ENCODE measurements around the gene KRT37. TPM values are rescaled to one million over a fixed set of nuclear protein-coding genes. Genes with fewer than 3 reads are reported as not detected.

KRT37 gene
- total RNA-seq = not detected in 2 replicates

GRCh38 chr17:41424111-41424635 lies at the start of gene KRT37:
Gene KRT37, minus strand, starts transcription at chr17:41424585. Its CDS starts 62 bp downstream, at chr17:41424523.

GRCh38 chr17:41466988-41467387 lies 42.6 kb upstream of the KRT37 start, which contains the start of gene KRT32:
Gene KRT32, minus strand, starts transcription at chr17:41467386. Its CDS starts 61 bp downstream, at chr17:41467325.

DNA sequence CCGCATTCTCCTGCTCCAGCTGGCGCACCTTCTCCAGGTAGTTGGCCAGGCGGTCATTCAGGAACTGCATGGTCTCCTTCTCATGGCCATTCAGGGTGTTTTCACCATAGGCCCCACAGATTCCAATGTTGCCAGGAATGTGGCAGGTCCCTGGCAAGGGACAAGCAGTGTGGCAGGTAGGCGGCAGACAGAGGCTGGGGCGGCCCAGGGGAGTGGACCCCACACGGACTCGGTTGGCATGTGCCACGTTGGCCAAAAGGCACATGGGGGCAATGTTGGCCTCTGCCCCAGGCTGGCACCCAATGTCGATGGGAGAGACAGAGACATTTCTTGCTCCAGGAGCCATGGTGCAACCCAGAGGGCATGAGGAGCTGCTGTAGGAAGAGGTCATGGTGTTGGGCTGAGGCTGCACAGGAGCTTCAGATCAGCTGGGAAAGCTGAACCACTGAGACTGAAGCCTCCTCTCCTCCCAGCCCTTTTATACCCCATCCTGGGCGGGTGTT lies 16.2 kb upstream of the KRT37 start, which contains the start of gene KRT38:
Gene KRT38 (minus strand): TSS at position 453 of the 503 bp plus-strand sequence. CDS start 62 bp downstream, at position 391.

DNA sequence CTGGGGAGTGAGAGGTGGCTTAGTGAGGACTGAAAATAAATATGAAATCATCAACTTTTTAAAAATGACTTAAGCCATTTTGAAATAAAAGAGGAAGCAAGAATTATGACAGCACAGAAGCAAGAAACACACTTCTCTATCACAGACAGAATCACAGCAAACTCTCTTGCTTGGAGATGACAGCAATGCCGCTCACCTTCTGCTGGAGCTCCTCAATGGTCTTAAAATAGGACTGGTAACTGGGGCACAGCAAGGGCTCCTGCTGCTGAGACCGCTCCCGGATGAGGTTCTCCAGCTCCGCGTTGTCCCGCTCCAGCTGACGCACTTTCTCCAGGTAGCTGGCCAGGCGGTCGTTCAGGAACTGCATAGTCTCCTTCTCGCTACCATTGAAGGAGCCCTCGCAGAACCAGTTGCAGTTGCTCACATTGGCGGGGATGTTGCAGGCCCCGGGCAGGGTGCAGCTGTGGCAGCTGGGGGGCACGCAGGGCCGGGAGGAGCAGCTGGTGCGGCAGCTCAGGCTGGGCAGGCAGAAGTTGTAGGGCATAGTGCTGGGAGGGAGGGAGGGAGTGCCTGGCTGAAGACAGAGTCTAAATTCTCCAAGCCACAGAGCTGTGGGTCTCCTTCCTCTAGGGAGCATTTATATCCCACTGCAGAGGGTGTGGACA lies 27.3 kb downstream of the KRT37 start, which contains the start of gene KRT31:
Gene KRT31 (minus strand): TSS at position 613 of the 665 bp plus-strand sequence. CDS start 69 bp downstream, at position 544.

GRCh38 chr17:41381943-41382342 lies 42.4 kb downstream of the KRT37 start, which contains the start of gene KRT34:
Gene KRT34, minus strand, starts transcription at chr17:41382306. Its CDS starts 60 bp downstream, at chr17:41382246.

Other genes starting within 250 kb of the KRT37 start
- gene KRTAP4-2, start 246.4 kb downstream of the KRT37 start, total RNA-seq = not detected in 2 replicates
- not detected in 2 replicates for gene KRTAP4-1, start 239.7 kb downstream of the KRT37 start, total RNA-seq
- not detected in 2 replicates for gene KRTAP9-1, start 234.7 kb downstream of the KRT37 start, total RNA-seq
- gene KRTAP9-2, start 197.9 kb downstream of the KRT37 start, total RNA-seq = not detected in 2 replicates
- not detected in 2 replicates for gene KRTAP9-3, start 192.1 kb downstream of the KRT37 start, total RNA-seq
- not detected in 2 replicates for gene KRTAP9-8, start 186.6 kb downstream of the KRT37 start, total RNA-seq
- not detected in 2 replicates for gene KRTAP9-4, start 174.9 kb downstream of the KRT37 start, total RNA-seq
- gene KRTAP9-9, start 169.2 kb downstream of the KRT37 start, total RNA-seq = not detected in 2 replicates
- gene KRTAP9-6, start 159.2 kb downstream of the KRT37 start, total RNA-seq = not detected in 2 replicates
- gene KRTAP9-7, start 148.9 kb downstream of the KRT37 start, total RNA-seq = not detected in 2 replicates
- gene KRTAP29-1, start 121.7 kb downstream of the KRT37 start, total RNA-seq = not detected in 2 replicates
- gene KRTAP16-1, start 115.3 kb downstream of the KRT37 start, total RNA-seq = not detected in 2 replicates
- not detected in 2 replicates for gene KRTAP17-1, start 108.9 kb downstream of the KRT37 start, total RNA-seq
- gene KRT33A, start 73.8 kb downstream of the KRT37 start, total RNA-seq = not detected in 2 replicates
- not detected in 2 replicates for gene KRT33B, start 54.8 kb downstream of the KRT37 start, total RNA-seq
- 0.44 and 0.49 TPM in 2 replicates for gene KRT34, start 42.3 kb downstream of the KRT37 start, total RNA-seq
- gene KRT31, start 27.0 kb downstream of the KRT37 start, total RNA-seq = not detected in 2 replicates
- not detected in 2 replicates for gene KRT38, start 16.4 kb upstream of the KRT37 start, total RNA-seq
- gene KRT32, start 42.8 kb upstream of the KRT37 start, total RNA-seq = not detected in 2 replicates
- not detected in 2 replicates for gene KRT35, start 56.6 kb upstream of the KRT37 start, total RNA-seq
- gene KRT36, start 65.3 kb upstream of the KRT37 start, total RNA-seq = 0.06 and 0.16 TPM in 2 replicates
- gene KRT13, start 81.0 kb upstream of the KRT37 start, total RNA-seq = not detected in 2 replicates
- gene KRT15, start 94.3 kb upstream of the KRT37 start, total RNA-seq = 0.16 and 0.57 TPM in 2 replicates
- 3.9 and 13.9 TPM in 2 replicates for gene KRT19, start 103.7 kb upstream of the KRT37 start, total RNA-seq
- gene KRT9, start 147.5 kb upstream of the KRT37 start, total RNA-seq = 0.06 TPM in 1 of 2 replicates, not detected in the other
- gene KRT14, start 162.3 kb upstream of the KRT37 start, total RNA-seq = 0.31 TPM in 1 of 2 replicates, not detected in the other
- gene KRT16, start 188.2 kb upstream of the KRT37 start, total RNA-seq = 0.19 and 0.65 TPM in 2 replicates
- gene KRT17, start 200.0 kb upstream of the KRT37 start, total RNA-seq = 1.2 and 2.6 TPM in 2 replicates

Data from bladder microvascular endothelial cell (primary cell).